GM19467 (cell line): ENCODE measurements around the gene SPTBN4.
"Not testable (repeated sequence)": the region's sequence is repeated elsewhere in the genome, so short reads cannot be mapped to it uniquely, and the experiment has no call there.

Experiments
- ATAC-seq: cut with Tn5 transposase; IDR thresholded peaks from one replicate; pipeline ENCODE4 v1.9.1; 2021; ENCODE audit warnings: mild to moderate bottlenecking, moderate library complexity; ENCODE audit not compliant: unreplicated experiment

The SPTBN4 gene

DNA sequence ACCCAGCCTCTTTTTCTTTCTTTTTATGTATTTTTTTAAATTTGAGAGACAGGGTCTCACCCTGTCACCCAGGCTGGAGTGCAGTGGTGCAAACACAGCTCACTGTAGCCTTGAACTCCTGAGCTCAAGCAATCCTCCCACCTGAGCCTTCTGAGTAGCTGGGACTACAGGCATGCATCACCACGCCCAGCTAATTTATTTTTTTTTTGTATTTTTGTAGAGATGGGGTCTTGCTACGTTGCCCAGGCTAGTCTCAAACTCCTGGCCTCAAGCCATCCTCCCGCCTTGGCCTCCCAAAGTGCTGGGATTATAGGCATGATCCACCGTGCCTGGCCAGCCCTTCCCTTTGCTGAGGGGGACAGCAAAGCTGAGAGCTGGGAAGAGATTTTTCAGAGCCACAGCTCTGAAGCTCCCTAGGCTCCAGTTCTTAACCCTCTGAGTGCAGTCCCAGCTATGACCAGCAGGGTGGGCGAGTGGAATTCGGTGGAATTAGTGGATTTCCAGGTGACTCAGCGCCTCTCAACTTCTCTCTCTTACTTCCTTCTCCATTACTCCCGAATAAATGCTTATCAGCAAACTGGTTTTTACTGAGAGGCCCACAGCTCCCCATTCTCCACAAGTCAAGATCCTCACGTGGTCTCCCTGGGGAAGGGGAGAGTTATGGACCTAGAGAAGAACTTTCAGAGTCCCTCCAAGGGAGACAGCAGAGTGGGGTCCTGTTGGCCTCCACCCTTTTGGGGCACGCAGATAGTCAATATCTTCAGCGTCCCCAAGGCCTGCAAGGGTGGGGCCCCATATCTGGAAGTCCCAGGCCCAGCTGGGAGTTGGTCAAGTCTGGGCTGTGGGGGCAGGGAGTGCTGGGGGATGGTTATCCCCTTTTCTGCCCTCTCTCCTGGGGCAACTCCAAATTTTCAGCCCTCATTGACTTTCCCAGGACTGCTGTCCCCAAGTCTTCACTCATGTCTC is 2.5 kb upstream of the SPTBN4 start:
- no peak for ATAC-seq

GRCh38 chr19:40465025-40465556 is 1.7 kb upstream of the SPTBN4 start:
- no peak for ATAC-seq

- peak; percentile 81 for ATAC-seq
These were observed 1.1 kb upstream of the SPTBN4 start, which contains the start of gene BLVRB for GRCh38 chr19:40465557-40466218. BLVRB (minus strand) TSS chr19:40465745; CDS start chr19:40465688, 57 bp downstream.

GRCh38 chr19:40466219-40466984 is 399 bp upstream of the SPTBN4 start:
- ATAC-seq, result no peak

- no peak for ATAC-seq
These were observed 2.2 kb downstream of the SPTBN4 start for GRCh38 chr19:40469011-40469410.

DNA sequence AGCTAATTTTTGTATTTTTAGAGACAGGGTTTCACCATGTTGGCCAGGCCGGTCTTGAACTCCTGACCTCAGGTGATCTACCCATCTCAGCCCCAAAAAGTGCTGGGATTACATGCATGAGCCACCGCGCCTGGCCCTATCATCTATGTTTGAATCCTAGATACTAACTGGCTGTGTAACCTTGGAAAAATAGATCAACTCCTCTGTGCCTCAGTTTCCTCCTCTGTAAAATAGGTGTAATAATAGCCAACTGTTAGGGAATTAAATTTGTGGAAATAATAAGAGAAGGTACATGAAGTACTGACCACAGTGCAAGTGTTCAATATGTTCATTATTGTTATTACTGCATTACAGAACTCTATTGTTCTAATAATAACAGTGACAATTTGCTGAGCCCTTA is 4.3 kb downstream of the SPTBN4 start:
- ATAC-seq, result no peak

- no peak for ATAC-seq
These were observed 5.7 kb downstream of the SPTBN4 start for GRCh38 chr19:40472516-40472915.

DNA sequence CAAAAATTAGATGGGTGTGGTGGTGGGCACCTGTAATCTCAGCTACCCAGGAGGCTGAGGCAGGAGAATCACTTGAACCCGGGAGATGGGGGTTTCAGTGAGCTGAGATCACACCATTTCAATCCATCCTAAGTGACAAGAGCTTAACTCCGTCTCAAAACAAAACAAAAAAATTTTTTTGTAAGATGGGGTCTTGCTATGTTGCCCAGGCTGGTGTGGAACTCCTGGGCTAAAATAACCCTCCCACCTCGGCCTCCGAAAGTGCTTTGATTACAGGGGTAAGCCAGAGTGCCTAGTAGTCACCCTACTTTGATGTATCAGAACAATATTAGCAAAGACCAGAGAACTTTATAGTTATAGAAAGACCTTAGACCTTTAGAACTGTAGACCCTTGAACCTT is 7.9 kb downstream of the SPTBN4 start:
- ATAC-seq, result no peak

DNA sequence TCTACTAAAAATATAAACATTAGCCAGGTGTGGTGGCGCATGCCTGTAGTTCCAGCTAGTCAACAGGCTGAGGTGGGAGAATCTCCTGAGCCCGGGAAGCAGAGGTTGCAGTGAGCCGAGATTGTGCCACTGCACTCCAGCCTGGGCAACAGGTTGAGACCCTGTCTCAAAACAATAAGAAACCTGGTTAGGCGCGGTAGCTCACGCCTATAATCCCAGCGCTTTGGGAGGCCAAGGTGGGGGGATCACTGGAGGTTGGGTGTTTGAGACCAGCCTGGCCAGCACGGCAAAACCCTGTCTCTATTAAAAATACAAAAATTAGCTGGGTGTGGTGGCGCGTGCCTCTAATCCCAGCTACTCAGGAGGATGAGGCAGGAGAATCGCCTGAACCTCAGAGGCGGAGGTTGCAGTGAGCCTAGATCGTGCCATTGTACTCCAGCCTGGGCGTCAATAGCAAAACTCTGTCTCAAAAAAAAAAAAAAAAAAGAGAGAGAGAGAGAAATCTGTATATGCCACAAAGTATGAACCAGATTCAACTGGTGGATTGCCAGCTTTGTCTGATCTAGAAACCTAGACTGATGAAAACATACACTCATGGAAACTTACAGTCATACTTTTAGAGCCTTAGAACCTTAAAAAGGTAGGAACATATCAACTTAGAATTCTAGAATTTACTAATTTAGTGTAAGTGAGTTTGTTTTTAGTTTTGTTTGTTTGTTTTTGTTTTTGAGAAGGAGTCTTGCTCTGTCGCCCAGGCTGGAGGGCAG is 9.3 kb downstream of the SPTBN4 start:
- ATAC-seq, result not testable (repeated sequence)

DNA sequence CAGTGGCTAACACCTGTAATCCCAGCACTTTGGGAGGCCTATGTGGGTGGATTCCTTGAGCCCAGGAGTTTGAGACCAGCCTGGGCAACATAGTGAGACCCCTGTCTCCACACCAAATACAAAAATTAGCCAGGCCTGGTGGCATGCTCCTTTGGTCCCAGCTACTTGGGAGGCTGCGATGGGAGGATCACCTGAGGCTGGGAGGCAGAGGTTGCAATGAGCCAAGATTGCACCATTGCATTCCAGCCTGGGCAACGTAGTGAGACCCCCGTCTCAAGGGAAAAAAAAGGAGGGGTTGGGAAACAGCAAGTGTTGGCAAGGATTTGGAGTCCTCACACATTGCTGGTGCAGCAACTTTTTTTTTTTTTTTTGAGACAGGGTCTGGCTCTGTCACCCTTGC is 19.2 kb downstream of the SPTBN4 start:
- ATAC-seq, result no peak

DNA sequence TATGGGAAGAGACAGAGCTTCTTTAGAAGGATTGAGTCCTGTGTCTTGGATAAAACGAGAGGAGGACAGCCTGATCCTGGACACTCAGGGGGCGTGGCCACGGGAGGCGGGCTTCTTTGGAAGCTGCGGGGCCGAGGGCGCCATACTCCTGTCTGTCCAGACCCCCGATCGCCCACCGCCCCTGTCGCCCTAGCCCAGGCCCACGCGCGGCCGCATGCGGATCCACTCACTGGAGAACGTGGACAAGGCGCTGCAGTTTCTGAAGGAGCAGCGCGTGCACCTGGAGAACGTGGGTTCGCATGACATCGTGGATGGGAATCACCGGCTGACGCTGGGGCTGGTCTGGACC is 23.1 kb downstream of the SPTBN4 start:
- no peak for ATAC-seq

- ATAC-seq, result no peak
These were observed 25.5 kb downstream of the SPTBN4 start for GRCh38 chr19:40492274-40492673.

GRCh38 chr19:40493778-40494177 is 27.0 kb downstream of the SPTBN4 start:
- no peak for ATAC-seq

GRCh38 chr19:40494191-40494838 is 27.5 kb downstream of the SPTBN4 start:
- ATAC-seq, result no peak

GRCh38 chr19:40497214-40497613 is 30.4 kb downstream of the SPTBN4 start:
- ATAC-seq, result no peak

DNA sequence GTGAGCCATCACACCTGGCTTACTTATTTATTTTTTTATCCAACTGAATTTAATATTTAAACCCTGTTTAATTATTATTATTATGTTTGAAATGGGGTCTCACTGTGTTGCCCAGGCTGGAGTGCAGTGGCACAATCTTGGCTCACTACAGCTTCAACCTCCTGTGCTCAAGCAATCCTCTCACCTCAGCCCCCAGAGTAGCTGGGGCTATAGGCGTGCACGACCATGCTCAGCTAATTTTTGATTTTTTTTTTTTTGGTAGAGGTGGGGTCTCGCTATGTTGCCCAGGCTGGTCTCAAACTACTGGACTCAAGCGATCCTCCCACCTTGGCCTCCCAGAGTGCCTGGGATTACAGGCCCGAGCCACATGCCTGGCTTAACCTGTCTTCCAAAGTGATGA is 32.5 kb downstream of the SPTBN4 start:
- no peak for ATAC-seq

GRCh38 chr19:40500678-40501530 is 34.1 kb downstream of the SPTBN4 start:
- ATAC-seq, result not testable (repeated sequence)

DNA sequence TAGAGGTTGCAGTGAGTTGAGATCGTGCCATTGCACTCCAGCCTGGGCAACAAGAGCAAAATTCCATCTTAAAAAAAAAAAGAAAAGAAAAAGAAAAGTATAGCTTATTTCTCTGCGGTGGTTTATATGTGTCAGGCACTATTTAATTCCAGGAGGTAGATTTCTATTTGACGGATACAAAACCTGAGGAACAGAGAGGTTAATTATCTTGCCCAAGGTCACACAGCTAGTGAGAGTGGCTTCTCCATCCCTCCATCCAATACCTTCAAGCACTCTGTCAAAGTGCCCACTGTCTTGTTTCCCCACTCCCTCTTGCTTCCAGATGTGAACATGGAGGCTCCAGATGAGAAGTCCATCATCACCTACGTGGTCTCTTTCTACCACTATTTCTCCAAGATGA is 34.8 kb downstream of the SPTBN4 start:
- no peak for ATAC-seq

DNA sequence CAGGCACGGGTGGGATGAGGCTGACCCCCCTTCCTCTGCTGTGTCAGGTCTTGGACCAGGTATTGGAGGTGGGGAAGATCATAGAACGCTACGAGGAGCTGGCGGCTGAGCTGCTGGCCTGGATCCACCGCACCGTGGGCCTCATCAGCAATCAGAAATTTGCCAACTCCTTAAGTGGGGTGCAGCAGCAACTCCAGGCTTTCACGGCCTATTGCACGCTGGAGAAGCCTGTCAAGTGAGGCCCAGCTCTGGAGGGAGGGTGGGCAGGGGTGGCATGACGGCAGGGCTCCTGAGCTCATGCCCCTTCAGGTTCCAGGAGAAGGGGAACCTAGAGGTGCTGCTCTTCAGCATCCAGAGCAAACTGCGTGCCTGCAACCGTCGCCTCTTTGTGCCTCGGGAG is 35.3 kb downstream of the SPTBN4 start:
- no peak for ATAC-seq
